T-helper 22 cell (primary cell): ENCODE measurements around the gene MID1IP1.
A peak's percentile ranks its signal among the peaks of the same experiment; 100 is the strongest.

ENCODE experiments used
- DNase-seq: peaks from one replicate; pipeline ENCODE4 v3.0.0-alpha.2; 2020; ENCODE audit warnings: low read depth

MID1IP1 gene

DNA sequence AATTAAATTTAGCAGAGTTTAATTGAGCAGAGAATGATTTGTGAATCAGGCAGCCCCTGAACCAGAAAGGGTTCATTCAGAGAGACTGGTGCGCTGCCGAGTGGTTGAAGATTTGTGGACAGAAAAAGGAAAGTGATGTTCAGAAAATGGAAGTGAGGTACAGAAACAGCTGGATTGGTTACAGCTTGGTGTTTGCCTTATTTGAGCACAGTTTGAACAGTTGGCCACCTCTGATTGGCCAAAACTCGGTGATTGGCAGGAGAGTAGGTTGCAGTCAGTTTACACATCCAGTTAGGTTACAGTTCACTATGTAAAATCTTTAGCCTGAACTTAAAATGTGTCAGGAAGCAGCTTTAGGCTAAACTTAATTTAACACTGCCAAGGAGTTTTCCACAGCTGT is 14.9 kb downstream of the MID1IP1 start:
- DNase-seq, result peak; percentile 2

GRCh38 chrX:38817004-38817703 is 15.9 kb downstream of the MID1IP1 start:
- DNase-seq, result no peak

DNA sequence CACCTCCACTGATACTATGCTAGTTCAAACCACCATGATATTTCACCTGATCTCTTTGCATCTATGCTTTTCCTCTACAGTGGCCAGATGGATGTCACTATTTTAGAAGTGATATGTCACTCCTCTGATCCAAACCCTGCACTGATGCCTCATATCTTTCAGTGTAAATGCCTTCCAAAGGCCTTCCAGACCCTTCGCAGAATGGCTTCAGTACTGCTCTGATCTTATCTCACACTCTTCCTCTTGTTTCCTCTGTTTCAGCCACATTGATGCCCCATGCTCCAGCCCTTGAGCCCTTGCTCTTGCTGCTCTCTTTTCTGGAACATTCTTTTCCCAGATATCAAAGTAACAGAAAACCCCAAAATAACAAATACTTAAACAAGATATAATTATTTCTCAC is 17.9 kb downstream of the MID1IP1 start:
- no peak for DNase-seq

DNA sequence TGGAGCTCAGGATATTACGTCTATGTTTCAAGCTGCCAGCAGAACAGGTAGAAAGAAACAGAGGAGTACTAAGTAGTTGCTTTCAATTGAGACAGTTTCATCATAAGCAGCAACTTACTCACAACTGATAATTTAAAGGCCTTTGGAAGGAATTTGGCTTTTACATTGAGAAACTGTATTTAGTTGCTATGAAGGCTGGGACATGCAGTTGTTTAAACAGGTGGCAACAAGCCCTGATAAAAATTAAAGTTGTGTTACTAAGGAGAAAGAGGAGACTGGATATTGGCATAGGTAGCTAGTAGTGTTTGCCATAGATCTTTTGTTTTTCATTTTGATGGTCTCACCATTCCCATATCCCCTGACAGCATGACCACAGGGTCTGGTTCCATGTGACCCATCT is 18.4 kb downstream of the MID1IP1 start:
- DNase-seq, result no peak

DNA sequence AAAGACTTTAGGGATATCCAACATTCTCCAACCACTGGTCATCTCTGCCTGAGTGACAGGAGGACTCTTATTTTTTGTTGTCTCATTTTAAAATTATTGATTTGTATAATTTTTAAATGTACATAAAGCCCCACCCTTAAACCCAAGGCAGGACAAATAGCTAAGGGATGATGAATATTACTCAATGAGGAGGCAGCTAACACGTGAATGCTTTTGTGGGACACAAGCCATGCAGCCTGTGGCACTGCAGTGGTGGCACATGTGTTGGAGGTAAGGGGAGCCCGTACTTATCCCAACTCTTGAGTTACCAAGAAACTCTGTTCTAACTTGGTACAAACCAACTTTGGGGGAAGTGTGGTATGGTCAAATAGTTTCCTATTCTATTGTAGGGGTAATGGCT is 19.5 kb downstream of the MID1IP1 start:
- no peak for DNase-seq

GRCh38 chrX:38824176-38824575 is 22.9 kb downstream of the MID1IP1 start:
- no peak for DNase-seq

DNA sequence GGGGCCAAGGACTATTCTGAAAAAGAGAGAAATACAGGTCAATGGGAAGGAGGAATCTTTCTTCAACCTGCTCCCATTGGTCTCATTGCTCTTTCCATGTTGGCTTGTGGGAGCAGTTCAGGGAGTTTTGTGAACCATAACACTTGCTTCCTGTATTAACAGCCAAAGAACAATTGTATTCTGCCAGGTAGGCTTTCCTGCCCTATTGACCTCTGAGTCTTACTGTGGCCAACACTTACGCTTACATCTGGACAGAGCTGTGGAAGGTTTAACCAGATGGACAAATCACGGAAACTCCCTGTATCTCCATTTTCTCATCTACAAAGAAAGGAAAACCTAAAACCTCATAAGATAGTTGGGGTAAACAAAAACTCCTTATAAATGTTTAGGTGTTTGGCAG is 30.7 kb downstream of the MID1IP1 start:
- no peak for DNase-seq

DNA sequence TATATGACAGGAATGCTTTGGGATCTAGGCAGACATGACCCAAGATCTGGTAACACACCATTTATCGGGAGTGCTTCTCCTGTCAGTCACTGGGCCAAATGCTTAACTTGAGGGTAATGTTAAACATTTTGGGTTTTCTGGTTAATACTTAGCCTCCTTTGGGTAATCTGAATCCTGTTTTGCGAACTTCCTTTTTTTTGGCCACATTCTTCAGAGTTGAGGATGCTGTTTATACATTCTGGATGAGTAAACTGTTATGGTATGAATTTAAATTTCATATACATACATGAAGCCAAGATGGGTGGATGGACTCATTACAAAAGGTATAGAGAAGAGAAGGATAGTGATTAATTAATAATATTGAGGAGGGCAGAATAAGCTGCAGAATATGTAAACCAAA is 36.1 kb downstream of the MID1IP1 start:
- DNase-seq, result no peak

GRCh38 chrX:38839277-38839676 is 38.0 kb downstream of the MID1IP1 start:
- no peak for DNase-seq

GRCh38 chrX:38839944-38840343 is 38.7 kb downstream of the MID1IP1 start:
- DNase-seq, result no peak

DNA sequence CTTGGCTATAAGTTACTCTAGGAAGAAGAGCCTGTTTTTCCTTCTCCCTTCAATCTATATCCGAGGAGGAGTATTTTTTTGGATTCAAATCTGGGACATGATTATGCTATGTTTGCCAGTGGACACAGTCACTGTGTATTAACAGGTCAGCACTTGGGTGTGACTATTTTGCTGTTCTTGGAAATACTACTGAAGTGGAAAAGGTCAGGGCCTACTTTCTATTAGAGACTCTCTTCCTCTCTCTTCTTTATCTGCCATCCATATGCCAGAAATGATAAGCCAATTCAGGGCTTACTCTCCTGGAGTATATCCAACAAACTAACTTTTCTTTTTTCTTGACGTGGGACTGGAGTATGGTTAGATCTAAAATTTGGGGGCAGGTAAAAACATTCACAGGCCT is 40.5 kb downstream of the MID1IP1 start:
- no peak for DNase-seq

- no peak for DNase-seq
Measured at GRCh38 chrX:38845426-38845825, 44.2 kb downstream of the MID1IP1 start.

DNA sequence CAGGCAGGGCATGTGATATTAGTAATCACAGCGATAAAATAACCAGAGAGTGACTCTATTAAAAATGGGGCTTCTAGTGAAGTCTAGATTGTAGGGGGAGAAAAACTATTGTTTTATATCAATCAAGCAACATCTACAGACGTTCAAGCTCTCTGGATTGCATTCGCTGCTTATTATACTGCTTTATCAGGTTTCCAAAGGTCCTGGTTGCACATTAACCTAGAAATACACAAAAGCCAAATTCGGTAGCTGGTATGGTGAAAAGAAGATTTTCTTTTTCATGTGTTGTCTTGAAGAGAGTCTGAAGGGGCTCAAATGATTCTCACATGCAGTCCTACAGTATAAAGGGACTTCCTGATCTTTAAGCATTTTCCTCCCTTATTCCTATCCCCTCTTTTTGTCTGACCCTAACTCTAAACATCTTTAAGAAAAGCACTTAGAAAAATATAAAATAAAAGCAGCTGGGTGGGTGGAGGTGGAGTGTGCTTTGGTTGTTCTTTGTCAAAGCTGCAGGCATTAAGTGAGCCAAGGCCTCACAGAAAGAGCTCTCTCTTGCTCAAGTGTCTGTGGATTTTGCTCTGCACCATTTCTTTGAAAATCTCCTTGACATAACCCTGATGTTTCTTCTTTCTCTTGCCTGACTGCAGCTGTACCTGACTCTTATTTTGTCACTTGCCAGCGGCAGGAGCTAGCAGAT is 46.1 kb downstream of the MID1IP1 start:
- no peak for DNase-seq

DNA sequence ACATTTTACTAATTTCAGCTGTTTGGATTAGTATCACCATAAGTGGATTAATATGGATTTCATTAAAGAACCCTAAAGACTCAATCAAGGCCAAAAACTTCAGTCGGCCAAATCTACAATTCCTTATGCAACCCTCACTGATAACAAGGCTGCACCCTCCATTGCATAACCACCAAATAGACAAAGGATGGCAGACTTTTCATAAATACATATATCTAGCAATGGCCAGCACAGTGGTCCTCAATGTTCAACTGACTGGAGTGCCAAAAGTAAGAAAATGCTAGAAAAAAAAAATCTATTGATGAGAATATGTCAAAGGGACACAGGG is 46.6 kb downstream of the MID1IP1 start:
- no peak for DNase-seq

DNA sequence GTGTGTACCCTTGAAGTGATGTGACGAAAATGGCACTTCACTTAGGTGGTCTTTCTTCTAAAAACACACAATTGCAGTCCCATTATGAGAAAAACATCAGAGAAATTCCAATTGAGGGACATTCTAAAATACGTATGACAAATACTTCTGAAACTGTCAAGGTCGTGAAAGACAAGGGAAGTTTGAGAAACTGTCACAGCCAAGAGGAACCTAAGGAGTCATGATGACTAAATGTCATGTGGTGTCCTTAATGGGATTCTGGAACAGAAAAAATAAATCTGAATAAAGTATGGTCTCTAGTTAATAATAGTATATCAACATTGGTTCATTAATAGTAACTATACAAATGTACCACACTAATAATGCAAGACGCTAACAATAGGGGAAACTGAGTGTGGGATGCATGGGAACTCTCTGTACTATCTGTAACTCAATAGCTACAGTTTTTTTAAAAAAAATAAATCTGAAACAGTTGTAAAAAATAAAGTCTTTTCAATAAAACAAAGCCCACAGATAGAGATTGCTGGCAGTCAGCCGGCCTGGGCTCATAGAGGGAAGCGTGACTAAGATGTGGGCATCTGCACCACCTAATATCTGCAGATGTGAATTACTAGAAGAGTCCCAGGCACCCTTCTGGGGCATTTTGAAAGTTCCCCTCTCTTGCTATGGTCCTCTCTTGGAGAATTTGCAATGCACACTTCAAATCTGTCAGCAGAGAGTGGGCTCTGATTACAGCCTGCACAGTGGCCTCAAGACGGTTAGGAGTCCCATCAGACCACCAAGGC is 47.6 kb downstream of the MID1IP1 start:
- DNase-seq, result no peak

DNA sequence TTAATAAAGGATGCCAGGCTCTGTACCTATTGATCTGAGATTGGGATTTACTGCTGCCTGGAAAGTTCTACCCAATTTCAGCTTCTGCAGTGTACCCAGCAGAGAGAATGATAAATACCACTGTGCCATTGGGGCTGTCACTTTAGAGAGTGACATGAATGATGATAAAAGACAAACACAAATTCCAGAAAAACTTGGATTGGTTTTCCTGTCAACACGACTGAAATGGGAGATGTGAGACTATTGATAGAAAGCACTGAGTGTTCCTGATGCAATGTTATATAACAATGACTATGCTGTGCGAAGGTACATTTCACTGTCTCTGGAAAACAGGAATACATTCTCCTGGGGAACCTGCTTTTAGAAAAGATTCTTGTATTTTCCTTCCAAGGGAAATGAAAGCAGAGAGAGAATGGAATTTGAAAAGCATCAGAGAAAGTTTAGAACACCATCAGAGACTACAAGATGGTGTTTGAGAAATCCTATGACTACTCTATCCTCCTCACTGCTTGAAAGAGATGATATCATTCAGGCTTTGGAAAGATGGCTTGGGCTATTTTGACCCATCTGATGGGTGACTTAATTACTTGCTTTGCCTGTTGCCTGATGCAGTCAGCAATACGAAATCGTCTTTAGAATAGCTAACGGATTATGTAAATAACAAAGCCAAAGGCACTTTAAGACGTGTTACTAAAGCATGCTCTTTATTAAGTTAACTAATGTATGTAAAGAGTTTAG is 49.7 kb downstream of the MID1IP1 start:
- no peak for DNase-seq

DNA sequence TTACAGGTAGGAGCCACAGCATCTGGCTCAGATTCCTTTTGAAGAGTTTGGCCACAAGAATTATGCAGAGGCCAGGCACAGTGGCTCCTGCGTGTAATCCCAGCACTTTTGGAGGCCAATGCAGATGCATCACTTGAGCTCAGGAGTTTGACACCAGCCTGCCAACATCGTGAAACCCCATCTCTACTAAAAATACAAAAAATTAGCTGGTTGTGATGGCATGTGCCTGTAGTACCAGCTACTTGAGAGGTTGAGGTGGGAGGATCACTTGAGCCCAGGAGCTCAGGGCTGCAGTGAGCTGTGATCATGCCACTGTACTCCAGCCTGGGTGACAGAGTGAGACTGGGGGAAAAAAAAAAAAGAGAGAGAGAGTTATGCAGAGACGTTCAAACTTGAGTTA is 53.0 kb downstream of the MID1IP1 start:
- DNase-seq, result no peak
